ENCODE data around the gene PTPRE. TPM values are rescaled to one million over a fixed set of nuclear protein-coding genes. Genes with fewer than 3 reads are reported as not detected.

The PTPRE gene
- total and polyA plus RNA-seq, 4 donors, result 1.5 to 12.5 (median 3.7) TPM

DNA sequence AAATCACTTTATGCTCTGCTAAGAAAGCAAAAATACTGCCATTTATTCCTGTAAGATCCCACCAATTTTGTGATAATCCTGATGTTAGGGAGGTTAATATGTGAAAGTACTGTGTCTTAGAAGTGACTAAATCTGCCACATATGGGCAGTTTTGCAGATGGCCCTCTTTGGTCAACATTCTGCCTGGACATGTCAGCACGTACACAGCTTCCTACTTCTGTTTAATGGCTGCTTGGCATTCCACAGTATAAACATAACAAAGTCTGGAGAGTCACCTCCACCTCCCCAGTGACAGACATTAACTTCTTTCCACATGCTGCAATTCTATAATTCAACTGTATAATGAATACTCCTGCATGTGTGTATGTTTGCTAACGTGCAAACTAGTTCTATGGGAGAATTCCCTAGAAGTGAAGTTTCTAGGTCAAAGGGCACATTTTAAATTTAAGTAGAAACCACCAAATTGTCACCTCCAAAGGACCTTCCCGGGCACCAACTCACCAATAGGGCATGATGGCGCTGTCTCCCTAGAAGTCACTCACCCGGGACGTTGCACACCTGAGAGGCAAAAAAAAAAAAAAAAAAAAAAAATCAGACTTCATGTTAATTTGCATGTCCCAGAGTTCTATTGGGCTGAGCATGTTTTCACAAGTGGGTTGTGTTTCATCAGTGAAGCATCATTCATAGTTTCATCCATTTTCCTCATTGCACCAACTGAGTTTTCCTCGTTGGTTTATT, 180.4 kb downstream of the PTPRE start:
- WGBS, result 75% methylated on average over 7 of the region's 7 CpGs
- Histone ChIP-seq H3K9me3 (ENCODE audit: control insufficient read depth in 4 of 4, low read length in 3 of 4) (no peaks in the 10 kb centered on the region), H3K27me3 (ENCODE audit: control insufficient read depth in 4 of 4, insufficient read depth in 4 of 4, low read length in 3 of 4) (peaks cover 0 to 2% (median 0%) of the 10 kb centered on the region in 4 donors), H3K4me3 (ENCODE audit: low read depth in 1 of 3, low read length in 3 of 3) (no peak overlapping the region), H3K9ac (ENCODE audit: low read depth in 1 of 2, low read length in 2 of 2) (no peak overlapping the region), H3K36me3 (ENCODE audit: control insufficient read depth in 4 of 4, insufficient read depth in 3 of 4, low read depth in 1 of 4, low read length in 3 of 4) (peaks cover 0 to 4% (median 0%) of the 10 kb centered on the region in 4 donors), H3K4me1 (ENCODE audit: control insufficient read depth in 4 of 4, insufficient read depth in 4 of 4, low read length in 3 of 4) (no peaks in the 10 kb centered on the region), H3K27ac (ENCODE audit: low read depth in 1 of 2, low read length in 2 of 2) (no peak overlapping the region)
- TF ChIP-seq ZBTB33 (IDR thresholded peaks at IDR 0.05) (no peak), NR2F2 (IDR thresholded peaks at IDR 0.05) (no peak), YY1 (IDR thresholded peaks at IDR 0.05) (no peak), HNF4A (conservative IDR thresholded peaks at IDR 0.05) (no peak), RXRA (IDR thresholded peaks at IDR 0.05) (no peak), SP1 (IDR thresholded peaks at IDR 0.05) (no peak), JUND (IDR thresholded peaks at IDR 0.05) (no peak), GABPA (IDR thresholded peaks at IDR 0.05 in 1 of 2, conservative IDR thresholded peaks at IDR 0.05 in 1 of 2) (no peak), HNF4G (IDR thresholded peaks at IDR 0.05) (no peak), FOXA2 (IDR thresholded peaks at IDR 0.05) (no peak), RAD21 (IDR thresholded peaks at IDR 0.05) (no peak), EGR1 (IDR thresholded peaks at IDR 0.05; ENCODE audit: low read depth in 2 of 2) (no peak), FOXA1 (IDR thresholded peaks at IDR 0.05) (no peak), TAF1 (conservative IDR thresholded peaks at IDR 0.05) (no peak), CTCF (IDR thresholded peaks at IDR 0.05; ENCODE audit: low read depth, low read length, missing input control) (no peak)
- TF ChIP-seq, protein P1, sequence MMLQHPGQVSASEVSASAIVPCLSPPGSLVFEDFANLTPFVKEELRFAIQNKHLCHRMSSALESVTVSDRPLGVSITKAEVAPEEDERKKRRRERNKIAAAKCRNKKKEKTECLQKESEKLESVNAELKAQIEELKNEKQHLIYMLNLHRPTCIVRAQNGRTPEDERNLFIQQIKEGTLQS (IDR thresholded peaks at IDR 0.05), result no peak
- TF ChIP-seq, protein P2, sequence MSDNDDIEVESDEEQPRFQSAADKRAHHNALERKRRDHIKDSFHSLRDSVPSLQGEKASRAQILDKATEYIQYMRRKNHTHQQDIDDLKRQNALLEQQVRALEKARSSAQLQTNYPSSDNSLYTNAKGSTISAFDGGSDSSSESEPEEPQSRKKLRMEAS (IDR thresholded peaks at IDR 0.05), result no peak
- DNase-seq (ENCODE audit: low spot score), result no peak

DNA sequence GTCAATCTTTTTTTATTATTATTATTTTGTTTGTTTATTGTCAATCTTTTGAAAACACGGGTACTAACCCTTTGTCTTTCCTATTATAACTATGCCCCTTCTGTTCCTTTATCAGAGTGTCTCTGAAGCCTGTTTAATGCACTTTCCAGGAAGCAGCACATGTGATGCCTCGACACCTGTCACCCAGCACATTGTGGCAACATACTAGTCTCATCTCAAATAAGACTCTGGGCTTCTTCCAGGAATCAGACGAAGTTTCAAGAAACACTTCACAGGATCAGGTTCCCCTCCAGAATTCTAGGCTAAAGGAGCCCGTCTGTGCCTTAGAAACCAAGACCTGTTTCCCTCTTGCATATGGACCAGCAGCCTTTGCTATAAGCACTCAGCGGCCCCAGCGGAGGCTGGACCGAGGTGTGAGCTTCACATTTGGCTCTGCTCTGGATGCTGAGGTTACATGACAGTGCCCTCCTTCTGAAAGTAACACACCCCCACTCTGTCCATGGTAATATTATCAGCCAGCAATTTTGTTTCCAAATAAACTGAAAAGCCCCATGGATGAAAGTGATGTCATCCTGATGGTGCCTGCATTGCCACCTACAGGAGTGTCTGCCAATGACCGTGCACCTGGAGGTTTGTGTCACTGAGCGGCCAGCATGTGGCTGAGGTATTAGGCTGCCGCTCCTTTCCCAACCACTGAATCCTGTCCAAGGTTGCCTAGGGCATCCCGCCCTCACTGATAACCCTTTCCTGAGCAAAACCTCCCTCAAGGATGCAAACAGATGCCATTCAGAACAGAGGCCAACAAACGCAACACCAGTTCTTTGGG, 181.2 kb downstream of the PTPRE start:
- H3K4me1 ChIP-seq (ENCODE audit: control insufficient read depth in 4 of 4, insufficient read depth in 4 of 4, low read length in 3 of 4), result no peaks in the 10 kb centered on the region
- no peak for DNase-seq (ENCODE audit: low spot score)
- H3K27ac ChIP-seq (ENCODE audit: low read depth in 1 of 2, low read length in 2 of 2), result no peak overlapping the region
- no peak overlapping the region for H3K4me3 ChIP-seq (ENCODE audit: low read depth in 1 of 3, low read length in 3 of 3)
- TF ChIP-seq ZBTB33 (IDR thresholded peaks at IDR 0.05) (no peak), YY1 (IDR thresholded peaks at IDR 0.05) (no peak), HNF4G (IDR thresholded peaks at IDR 0.05) (no peak), EGR1 (IDR thresholded peaks at IDR 0.05; ENCODE audit: low read depth in 2 of 2) (no peak), NR2F2 (IDR thresholded peaks at IDR 0.05) (no peak), TAF1 (conservative IDR thresholded peaks at IDR 0.05) (no peak), RAD21 (IDR thresholded peaks at IDR 0.05) (no peak), FOXA1 (IDR thresholded peaks at IDR 0.05) (no peak), CTCF (IDR thresholded peaks at IDR 0.05; ENCODE audit: low read depth, low read length, missing input control) (no peak), SP1 (IDR thresholded peaks at IDR 0.05) (no peak)
- TF ChIP-seq, protein P1 (IDR thresholded peaks at IDR 0.05), result no peak
- TF ChIP-seq, protein P2 (IDR thresholded peaks at IDR 0.05), result no peak
- H3K9ac ChIP-seq (ENCODE audit: low read depth in 1 of 2, low read length in 2 of 2), result no peak overlapping the region
- WGBS, result 55% methylated on average over 12 of the region's 12 CpGs
- H3K36me3 ChIP-seq (ENCODE audit: control insufficient read depth in 4 of 4, insufficient read depth in 3 of 4, low read depth in 1 of 4, low read length in 3 of 4), result peaks cover 0 to 4% (median 0%) of the 10 kb centered on the region in 4 donors
- H3K27me3 ChIP-seq (ENCODE audit: control insufficient read depth in 4 of 4, insufficient read depth in 4 of 4, low read length in 3 of 4), result peaks cover 0 to 2% (median 0%) of the 10 kb centered on the region in 4 donors
- no peaks in the 10 kb centered on the region for H3K9me3 ChIP-seq (ENCODE audit: control insufficient read depth in 4 of 4, low read length in 3 of 4)

Measured in liver (tissue), 9 donors.